Vagina (tissue), 2 donors: ENCODE measurements around the gene NXPE1. TPM values are rescaled to one million over a fixed set of nuclear protein-coding genes. Genes with fewer than 3 reads are reported as not detected.

Experiments
- DNase-seq, 2 donors: peaks; one replicate each; pipeline ENCODE4 v3.0.0-alpha.2; 2017; ENCODE audit errors: extremely low spot score in 2 of 2
- H3K27ac ChIP-seq: fragments of 200-600 bp; sonication (generic); one replicate; pipeline ENCODE4 v1.5.1; 2019
- H3K27me3 ChIP-seq: fragments of 200-600 bp; sonication (generic); one replicate; pipeline ENCODE4 v1.5.1; 2019
- H3K36me3 ChIP-seq, 2 donors: fragments of 200-600 bp; sonication (generic); one replicate each; pipeline ENCODE4 v1.5.1; 2017 to 2019
- H3K4me1 ChIP-seq: fragments of 200-600 bp; sonication (generic); one replicate; pipeline ENCODE4 v1.5.1; 2019
- H3K4me3 ChIP-seq, 2 donors: fragments of 200-600 bp; sonication (generic); 1 replicate in 1 of 2; 2 replicates in 1 of 2; pipeline ENCODE4 v1.5.1; 2016 to 2019
- H3K9me3 ChIP-seq: fragments of 200-600 bp; sonication (generic); one replicate; pipeline ENCODE4 v1.5.1; 2019
- CTCF ChIP-seq, 3 experiments: fragments of 450-650 bp in 2 of 3; fragments of 200-600 bp in 1 of 3; sonication (generic) in 1 of 3; IDR thresholded peaks; one replicate each; pipeline ENCODE4 v1.5.1; 2017 to 2019; ENCODE audit warnings: antibody characterized with exemption in 3 of 3, mild to moderate bottlenecking in 2 of 3, moderate library complexity in 2 of 3
- POLR2A ChIP-seq, 2 donors: fragments of 450-650 bp; IDR thresholded peaks; one replicate each; pipeline ENCODE4 v1.6.1; 2017; ENCODE audit warnings: antibody characterized with exemption in 2 of 2, mild to moderate bottlenecking in 2 of 2, moderate library complexity in 2 of 2
- POLR2AphosphoS5 ChIP-seq, 2 donors: sonication (generic); formaldehyde crosslinking; IDR thresholded peaks; one replicate each; pipeline ENCODE4 v1.9.0; 2017; ENCODE audit warnings: antibody characterized with exemption in 2 of 2, mild to moderate bottlenecking in 2 of 2, low read depth in 1 of 2; ENCODE audit not compliant: insufficient read depth in 1 of 2
- intact Hi-C: fragments of 100-400 bp; cut with DNase I; formaldehyde crosslinking; loops from one replicate; pipeline ENCODE4 v1.15.1; 2023
- total RNA-seq: library from RNA; depleted of rRNA; stranded (reverse); fragments of >200 nt; gene quantifications from one replicate; pipeline ENCODE4 v1.2.3, GENCODE V29; 2016

The NXPE1 gene
- total RNA-seq, 1 donor from 2014 or later: not detected

GRCh38 chr11:114524122-114524521 is 35.6 kb downstream of the NXPE1 start:
- TF ChIP-seq POLR2A (IDR thresholded peaks at IDR 0.05): no peak
- no peak for TF ChIP-seq CTCF (IDR thresholded peaks at IDR 0.05)
- no peak for TF ChIP-seq POLR2AphosphoS5 (IDR thresholded peaks at IDR 0.05; ENCODE audit: insufficient read depth in 1 of 2, low read depth in 1 of 2)
- H3K27me3 ChIP-seq: no peaks in the 10 kb centered on the region
- no peaks in the 10 kb centered on the region for H3K36me3 ChIP-seq
- no peak overlapping the region for H3K27ac ChIP-seq
- H3K4me3 ChIP-seq: no peak overlapping the region
- no peak for DNase-seq
- H3K4me1 ChIP-seq: no peaks in the 10 kb centered on the region
- no peaks in the 10 kb centered on the region for H3K9me3 ChIP-seq
- intact Hi-C loops: no loop called here

GRCh38 chr11:114522818-114523217 is 36.9 kb downstream of the NXPE1 start:
- Histone ChIP-seq H3K4me3 (no peak overlapping the region), H3K9me3 (no peaks in the 10 kb centered on the region), H3K27me3 (no peaks in the 10 kb centered on the region), H3K36me3 (no peaks in the 10 kb centered on the region), H3K27ac (no peak overlapping the region), H3K4me1 (no peaks in the 10 kb centered on the region)
- DNase-seq: no peak
- intact Hi-C loops: no loop called here
- no peak for TF ChIP-seq CTCF (IDR thresholded peaks at IDR 0.05)
- peak in 1 of 2 donors; percentile 45 for TF ChIP-seq POLR2AphosphoS5 (IDR thresholded peaks at IDR 0.05; ENCODE audit: insufficient read depth in 1 of 2, low read depth in 1 of 2)

- Histone ChIP-seq H3K27ac (no peak overlapping the region), H3K4me3 (no peak overlapping the region), H3K36me3 (no peaks in the 10 kb centered on the region), H3K27me3 (no peaks in the 10 kb centered on the region), H3K4me1 (no peaks in the 10 kb centered on the region), H3K9me3 (no peaks in the 10 kb centered on the region)
- TF ChIP-seq POLR2A (IDR thresholded peaks at IDR 0.05): no peak
- TF ChIP-seq POLR2AphosphoS5 (IDR thresholded peaks at IDR 0.05; ENCODE audit: insufficient read depth in 1 of 2, low read depth in 1 of 2): no peak
- no peak for TF ChIP-seq CTCF (IDR thresholded peaks at IDR 0.05)
- intact Hi-C loops: no loop called here
- DNase-seq: no peak
Observed at GRCh38 chr11:114511538-114511937, 48.1 kb downstream of the NXPE1 start.

GRCh38 chr11:114511079-114511478 is 48.6 kb downstream of the NXPE1 start:
- H3K27me3 ChIP-seq: no peaks in the 10 kb centered on the region
- H3K4me3 ChIP-seq: no peak overlapping the region
- intact Hi-C loops: no loop called here
- DNase-seq: no peak
- no peak overlapping the region for H3K27ac ChIP-seq
- no peaks in the 10 kb centered on the region for H3K36me3 ChIP-seq
- H3K9me3 ChIP-seq: no peaks in the 10 kb centered on the region
- H3K4me1 ChIP-seq: no peaks in the 10 kb centered on the region
- no peak for TF ChIP-seq POLR2AphosphoS5 (IDR thresholded peaks at IDR 0.05; ENCODE audit: insufficient read depth in 1 of 2, low read depth in 1 of 2)
- no peak for TF ChIP-seq CTCF (IDR thresholded peaks at IDR 0.05)
- TF ChIP-seq POLR2A (IDR thresholded peaks at IDR 0.05): no peak

GRCh38 chr11:114501901-114502300 is 57.8 kb downstream of the NXPE1 start:
- no peak overlapping the region for H3K4me3 ChIP-seq
- no peak for TF ChIP-seq CTCF (IDR thresholded peaks at IDR 0.05)
- no peak for TF ChIP-seq POLR2A (IDR thresholded peaks at IDR 0.05)
- TF ChIP-seq POLR2AphosphoS5 (IDR thresholded peaks at IDR 0.05; ENCODE audit: insufficient read depth in 1 of 2, low read depth in 1 of 2): no peak
- H3K36me3 ChIP-seq: no peaks in the 10 kb centered on the region
- no peak for DNase-seq
- no peaks in the 10 kb centered on the region for H3K9me3 ChIP-seq
- H3K27ac ChIP-seq: no peak overlapping the region
- H3K4me1 ChIP-seq: no peaks in the 10 kb centered on the region
- no peaks in the 10 kb centered on the region for H3K27me3 ChIP-seq
- intact Hi-C loops: no loop called here
